ENCODE data around the gene CYP4X1.
A peak's percentile ranks its signal among the peaks of the same experiment; 100 is the strongest.
"Not testable (repeated sequence)": the region's sequence is repeated elsewhere in the genome, so short reads cannot be mapped to it uniquely, and the experiment has no call there.

CYP4X1 gene, protein sequence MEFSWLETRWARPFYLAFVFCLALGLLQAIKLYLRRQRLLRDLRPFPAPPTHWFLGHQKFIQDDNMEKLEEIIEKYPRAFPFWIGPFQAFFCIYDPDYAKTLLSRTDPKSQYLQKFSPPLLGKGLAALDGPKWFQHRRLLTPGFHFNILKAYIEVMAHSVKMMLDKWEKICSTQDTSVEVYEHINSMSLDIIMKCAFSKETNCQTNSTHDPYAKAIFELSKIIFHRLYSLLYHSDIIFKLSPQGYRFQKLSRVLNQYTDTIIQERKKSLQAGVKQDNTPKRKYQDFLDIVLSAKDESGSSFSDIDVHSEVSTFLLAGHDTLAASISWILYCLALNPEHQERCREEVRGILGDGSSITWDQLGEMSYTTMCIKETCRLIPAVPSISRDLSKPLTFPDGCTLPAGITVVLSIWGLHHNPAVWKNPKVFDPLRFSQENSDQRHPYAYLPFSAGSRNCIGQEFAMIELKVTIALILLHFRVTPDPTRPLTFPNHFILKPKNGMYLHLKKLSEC

DNA sequence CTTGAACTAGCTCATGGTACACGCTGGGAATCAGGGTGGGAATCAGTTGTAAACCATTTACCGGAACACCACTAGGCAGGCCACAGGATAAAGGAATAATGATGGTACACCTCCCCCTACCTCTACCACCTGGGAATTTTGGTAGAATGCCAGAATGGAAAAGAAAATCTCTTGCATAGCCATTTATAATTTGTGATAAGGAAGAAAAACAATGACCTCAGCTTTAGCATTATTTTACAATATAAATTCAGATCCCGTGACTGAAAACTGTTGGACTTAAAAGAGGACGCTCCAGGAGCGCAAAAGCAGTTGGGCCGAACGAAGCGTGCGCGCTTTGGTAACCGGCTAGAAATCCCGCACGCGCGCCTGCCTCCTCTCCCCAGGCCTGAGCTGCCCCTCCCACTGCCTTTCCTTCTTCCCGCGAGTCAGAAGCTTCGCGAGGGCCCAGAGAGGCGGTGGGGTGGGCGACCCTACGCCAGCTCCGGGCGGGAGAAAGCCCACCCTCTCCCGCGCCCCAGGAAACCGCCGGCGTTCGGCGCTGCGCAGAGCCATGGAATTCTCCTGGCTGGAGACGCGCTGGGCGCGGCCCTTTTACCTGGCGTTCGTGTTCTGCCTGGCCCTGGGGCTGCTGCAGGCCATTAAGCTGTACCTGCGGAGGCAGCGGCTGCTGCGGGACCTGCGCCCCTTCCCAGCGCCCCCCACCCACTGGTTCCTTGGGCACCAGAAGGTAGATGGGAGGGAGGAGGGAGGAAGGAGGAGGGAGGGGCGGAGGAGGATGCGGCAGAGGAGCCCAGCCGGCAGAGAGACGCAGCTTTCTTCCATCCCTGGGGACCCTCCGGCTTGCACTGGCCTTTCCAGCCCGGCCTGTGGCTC is at the start of gene CYP4X1:
Gene CYP4X1 (plus strand): TSS at position 402 of the 873 bp plus-strand sequence. CDS start 149 bp downstream, at position 551.
- peak in 27 of 56 donors; percentile 2 to 63 (median 26) for DNase-seq

DNA sequence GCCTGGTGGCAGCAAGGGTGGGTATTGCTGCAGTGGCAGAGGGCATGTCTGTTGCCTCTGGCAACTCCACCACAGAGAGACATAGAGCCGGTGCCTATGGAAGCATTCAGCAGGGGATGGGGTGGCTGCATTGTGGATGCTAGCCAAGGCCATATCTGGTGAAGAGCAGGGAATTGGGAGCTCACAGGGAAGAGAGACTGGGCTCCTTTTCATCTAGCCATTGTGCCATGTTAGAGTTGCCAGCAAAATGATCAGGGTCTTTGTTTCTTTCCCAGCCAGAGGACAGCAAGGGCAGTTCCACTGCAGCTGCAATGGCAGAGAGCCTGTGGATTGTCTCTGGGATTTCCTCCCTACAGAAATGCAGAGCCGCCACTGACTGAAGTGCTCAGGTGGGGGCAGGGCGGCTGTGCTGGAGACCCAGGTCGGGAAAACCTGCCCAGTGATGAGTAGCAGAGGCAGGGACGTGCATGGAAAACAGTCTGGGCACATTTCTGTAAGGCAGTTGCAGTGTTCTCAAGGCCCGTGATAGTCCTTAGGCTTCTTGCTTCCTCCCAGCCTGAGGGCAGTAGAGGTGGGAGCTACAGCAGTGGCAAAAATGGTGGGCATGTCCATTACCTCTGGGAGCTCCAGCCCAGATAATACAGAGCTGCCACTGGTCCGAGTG is 40.2 kb upstream of the CYP4X1 start:
- DNase-seq, result peak in 4 of 56 donors; percentile 2 to 19 (median 12)

DNA sequence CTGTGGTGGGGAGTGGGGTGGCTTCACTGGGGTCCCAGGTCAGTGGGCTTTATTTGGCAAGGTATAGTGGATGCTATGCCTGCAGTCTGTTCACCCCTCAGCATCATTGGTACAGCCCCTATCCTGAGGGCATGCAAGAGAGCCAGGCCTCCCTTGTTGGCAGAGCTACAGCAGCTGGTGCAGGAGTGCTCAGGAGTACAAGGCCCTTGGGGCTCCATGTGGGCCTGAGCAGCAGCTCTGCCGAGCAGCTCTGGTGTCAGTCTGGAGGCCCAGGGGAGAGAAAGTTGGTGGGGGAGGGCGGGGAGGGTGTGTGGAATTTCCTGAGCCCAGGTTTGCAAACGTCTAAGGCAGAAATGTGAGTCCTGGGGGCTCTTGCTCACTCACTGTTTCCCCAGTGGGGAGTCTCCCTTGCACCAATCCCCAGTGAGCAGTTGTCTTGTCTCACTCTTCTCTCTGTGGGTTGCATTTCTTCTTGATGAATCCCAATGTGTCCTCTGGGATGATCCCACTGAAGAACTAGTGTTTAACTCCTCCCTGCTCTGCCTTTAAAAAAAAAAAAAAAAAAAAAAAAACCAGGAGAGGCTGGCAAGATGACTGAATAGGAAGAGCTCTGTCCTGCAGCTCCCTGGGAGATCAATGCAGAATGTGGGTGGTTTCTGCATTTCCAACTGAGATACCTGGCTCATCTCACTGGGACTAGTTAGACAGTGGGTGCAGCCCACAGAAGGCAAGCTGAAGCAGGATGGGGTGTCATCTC is 39.5 kb upstream of the CYP4X1 start:
- no peak for DNase-seq

DNA sequence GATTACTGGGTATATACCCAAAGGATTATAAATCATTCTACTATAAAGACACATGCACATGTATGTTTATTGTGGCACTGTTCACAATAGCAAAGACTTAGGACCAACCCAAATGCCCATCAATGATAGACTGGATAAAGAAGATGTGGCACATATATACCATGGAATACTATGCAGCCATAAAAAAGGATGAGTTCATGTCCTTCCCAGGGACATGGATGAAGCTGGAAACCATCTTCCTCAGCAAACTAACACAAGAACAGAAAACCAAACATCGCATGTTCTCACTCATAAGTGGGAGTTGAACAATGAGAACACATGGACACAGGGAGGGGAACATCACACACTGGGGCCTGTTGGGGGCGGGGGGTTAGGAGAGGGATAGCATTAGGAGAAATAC is 32.9 kb upstream of the CYP4X1 start:
- DNase-seq, result not testable (repeated sequence)

DNA sequence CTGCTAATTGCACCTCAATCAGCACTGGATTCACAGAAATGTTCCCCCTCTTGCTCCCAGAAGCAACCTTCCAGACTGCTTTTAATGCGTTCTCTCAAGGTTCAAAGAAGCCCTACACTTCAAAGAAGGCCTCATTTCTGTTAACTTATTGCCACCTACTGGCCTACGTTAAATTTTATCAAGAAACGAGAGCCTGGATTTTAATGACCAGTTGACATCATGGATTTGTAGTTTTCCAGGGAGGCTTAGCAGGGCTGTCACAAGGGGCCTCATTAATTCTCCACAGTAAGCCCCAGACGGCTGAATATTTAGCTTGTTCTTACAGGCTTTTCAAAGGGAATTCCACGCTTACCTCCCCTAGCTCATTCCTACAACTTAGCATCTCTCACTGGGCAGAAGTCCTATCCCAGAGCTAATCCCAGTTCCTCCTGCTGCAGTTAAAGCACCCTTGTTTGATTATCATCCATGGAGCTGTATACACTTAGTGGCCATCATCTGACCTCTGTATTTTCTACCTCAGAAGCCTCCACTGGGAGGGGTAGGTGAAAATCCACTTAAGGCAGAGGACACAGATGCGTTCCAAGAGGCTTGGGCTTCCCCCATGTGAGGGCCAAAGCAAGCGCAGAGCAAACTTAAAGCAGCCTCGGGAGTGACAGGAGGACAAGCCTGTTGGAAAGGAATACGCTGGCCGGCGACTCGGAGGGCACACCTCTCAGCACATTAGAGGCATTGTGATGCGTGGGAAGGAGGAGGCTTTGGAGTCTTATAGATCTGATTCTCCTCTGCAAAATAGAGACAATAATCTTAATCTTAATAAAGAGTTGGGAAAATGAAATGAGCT is 32.2 kb upstream of the CYP4X1 start:
- DNase-seq, result no peak

DNA sequence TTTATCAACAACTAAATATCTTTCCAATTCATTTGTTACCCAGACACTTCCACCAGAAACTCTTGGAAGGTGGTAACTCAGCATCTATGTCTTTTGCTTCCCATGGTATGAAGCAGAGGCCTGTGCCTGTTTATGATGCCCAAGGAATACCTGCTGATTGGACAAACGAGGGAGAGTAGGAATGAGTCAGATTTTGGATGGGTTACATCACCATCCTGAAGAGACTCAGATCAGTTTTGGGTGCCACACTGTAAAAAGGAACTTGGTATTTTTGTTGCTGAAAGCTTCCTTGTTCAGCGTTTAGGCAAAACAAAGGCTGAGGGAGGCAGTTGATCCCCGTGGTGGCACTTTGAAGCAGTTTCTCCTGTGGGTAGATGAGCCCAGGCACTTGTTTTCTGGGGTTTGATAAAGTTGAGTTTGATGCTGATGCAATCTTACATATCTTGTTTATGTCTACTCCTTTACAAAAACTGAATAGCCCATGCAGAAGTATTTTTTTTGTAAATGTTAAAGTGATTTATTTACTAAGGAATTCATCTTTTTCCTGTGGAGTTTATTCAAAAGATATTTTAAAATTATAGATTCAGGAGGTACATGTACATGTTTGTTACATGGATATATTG is 26.7 kb upstream of the CYP4X1 start:
- DNase-seq, result no peak

DNA sequence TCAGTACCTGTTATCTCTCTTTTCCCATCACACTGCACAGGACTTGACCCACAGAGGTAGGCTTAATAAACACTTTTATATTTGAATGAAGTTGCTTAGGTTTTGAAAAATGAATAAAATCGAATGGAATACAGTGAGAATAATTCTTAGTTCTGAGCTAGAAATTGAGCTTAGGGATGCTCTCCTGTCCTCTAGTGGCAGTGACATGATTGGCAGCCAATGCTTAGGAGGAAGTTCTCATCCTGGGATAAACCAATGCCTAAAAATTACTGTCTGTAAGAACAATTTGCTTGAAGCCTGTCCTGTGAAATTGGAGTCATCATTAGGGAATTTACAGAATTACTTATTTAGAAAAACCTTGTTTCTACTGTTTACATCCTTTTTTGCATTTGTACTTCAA is 21.3 kb upstream of the CYP4X1 start:
- no peak for DNase-seq

DNA sequence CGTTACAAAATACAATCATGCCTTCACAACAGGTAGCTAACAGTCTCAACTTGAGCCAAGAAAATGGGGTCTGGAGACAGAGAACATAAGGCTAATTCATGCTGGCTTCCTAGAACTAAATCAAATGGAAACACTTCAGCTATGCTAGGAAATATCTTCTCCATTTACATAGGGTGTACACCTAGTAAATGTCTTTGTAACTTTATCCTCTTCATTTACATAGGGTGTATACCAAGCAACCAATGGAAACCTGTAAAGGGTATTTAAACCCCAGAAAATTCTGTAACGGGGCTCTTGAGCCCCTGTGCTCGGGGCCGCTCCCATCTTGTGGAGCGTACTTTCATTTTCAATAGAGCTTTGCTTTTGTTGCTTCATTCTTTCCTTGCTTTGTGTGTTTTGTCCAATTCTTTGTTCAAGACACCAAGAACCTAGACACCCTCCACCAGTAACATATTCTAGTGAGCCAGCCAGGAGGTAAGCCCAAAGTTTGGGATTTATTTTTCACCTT is 19.5 kb upstream of the CYP4X1 start:
- DNase-seq, result no peak

DNA sequence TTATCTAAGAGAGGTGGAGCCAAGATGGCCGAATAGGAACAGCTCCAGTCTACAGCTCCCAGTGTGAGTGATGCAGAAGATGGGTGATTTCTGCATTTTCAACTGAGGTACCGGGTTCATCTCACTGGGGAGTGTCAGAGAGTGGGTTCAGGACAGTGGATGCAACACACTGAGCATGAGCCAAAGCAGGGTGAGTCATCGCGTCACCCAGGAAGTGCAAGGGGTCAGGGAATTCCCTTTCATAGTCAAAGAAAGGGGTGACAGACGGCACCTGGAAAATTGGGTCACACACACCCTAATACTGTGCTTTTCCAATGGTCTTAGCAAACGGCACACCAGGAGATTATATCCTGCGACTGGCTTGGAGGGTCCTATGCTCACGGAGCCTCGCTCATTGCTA is 17.0 kb upstream of the CYP4X1 start:
- not testable (repeated sequence) for DNase-seq

DNA sequence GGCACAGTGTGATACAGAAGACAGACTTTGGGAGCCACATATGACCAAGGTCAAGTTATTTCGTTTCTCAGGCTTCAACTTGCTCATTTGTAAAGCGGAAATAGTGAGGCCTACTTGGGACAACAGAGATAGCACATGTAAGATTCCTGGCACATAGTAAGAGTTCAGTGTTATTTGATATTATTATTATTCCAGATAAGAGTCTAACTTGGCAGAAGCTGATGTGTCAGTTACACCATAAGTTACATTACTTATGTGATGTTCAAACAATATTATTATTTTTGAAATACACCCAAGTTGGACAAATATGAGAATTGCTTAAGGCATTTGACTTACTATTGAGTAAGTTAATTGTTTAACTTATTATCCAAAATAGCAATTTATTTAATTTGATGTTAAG is 10.2 kb upstream of the CYP4X1 start:
- no peak for DNase-seq

DNA sequence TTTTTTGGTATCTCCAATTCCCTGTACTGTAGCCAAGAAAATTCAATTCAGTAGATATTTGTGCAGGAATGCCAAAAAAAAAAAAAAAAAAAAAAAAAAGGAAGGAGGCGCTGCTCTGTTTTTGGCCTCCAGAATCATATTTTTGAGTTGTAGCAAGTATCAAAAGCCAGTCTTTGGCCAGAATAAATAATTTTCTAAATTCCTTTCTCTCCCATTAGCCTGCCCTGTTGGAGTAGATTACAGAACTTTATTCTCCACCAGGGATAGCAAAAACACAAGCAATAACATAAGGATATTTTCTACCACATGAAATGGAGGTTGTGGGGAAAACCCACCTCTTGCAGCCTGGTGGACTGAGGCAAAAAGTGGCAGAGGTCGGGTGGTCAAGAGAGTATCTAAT is 2.4 kb upstream of the CYP4X1 start:
- DNase-seq, result no peak

DNA sequence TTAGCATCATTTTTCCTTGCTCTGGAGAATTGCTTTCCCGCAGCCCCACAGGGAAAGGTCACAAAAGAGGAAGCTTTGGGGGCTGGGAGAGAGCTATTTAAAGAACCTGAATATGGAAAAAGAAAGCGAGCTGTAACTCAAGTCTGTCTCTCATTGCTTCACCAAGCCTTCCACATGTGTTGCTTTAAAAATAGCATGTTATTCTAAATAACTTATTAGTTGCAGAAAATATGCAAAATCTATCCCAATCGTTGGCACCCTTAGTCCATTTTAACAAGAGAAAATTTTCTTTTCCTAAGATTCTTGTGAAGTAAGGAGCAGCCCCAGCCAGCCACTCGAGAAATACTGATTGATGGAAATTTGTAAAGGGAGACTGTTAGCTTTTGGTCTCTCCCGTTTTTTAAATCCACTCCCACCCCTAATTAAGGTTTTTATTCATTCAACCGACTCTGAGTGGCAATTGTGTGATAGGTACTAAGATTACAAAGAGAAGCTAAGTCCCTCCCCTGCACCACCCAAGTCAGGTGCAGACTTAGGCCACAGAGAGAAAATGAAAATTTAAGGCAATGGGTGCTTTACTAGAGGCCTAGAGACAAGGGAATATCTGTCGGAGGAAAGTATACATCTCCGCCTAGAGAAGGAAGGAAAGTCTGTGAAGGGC is 802 bp downstream of the CYP4X1 start:
- no peak for DNase-seq

DNA sequence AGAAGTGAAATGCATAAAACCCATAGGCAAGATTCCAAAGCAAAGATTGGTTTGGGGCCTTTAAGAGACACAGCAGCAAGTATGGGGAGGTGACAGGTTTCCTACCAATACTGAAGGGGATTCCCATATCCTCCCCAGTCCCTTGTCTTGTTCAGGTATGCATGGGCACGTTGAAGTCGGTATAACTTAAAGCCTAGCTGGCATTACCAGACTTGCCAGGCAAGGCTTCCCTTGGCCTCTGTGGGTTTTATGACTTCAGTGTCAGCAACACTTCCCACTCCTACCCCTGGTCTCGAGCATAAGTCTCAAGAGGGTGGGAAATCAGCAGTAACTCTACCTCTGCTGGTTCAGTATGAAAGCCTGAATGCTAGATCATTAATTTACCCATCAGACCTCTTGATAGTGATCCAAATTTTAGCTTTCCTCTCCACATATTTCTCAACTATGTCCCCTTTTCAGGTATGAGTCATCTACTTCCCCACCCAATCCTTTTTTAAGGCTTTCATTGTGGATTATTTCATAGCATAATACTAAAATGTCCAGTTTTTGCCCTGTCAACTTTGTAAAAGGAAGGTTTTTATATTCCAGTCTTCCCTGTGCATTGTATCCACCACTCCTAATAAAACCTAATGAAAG is 6.8 kb downstream of the CYP4X1 start:
- DNase-seq, result no peak

DNA sequence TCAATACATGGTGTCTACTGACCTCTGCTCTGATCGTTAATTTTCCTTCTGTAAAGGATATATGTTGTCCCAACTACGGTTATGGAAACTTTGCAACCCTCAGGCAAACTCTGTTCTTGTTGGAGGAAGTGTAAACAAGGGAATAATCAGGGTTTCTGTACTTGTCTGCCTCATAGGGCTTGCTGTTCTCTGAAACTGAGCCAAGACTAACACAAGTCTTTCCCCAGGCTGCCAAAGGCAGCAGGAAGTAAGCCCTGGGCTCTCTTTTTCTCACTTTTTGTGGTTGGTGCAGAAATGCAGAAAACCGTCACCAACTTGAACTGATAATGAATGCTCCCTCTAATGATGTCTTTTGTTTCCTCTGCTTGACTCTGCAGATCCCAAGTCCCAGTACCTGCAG is 7.6 kb downstream of the CYP4X1 start:
- DNase-seq, result no peak

DNA sequence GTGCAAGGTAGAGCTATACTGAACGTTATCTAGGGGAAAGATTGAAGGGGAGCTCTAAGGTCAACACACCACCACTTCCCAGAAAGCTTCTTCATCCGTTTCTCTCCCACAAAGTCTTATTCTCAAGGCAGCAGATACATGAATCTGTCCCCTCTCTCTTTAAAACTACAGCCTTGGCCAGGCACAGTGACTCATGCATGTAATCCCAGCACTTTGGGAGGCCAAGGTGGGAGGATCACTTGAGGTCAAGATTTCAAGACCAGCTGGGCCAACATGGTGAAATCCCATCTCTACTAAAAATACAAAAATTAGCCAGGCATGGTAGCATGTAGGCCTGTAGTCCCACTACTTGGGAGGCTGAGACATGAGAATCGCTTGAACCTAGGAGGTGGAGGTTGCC is 8.1 kb downstream of the CYP4X1 start:
- DNase-seq, result no peak

DNA sequence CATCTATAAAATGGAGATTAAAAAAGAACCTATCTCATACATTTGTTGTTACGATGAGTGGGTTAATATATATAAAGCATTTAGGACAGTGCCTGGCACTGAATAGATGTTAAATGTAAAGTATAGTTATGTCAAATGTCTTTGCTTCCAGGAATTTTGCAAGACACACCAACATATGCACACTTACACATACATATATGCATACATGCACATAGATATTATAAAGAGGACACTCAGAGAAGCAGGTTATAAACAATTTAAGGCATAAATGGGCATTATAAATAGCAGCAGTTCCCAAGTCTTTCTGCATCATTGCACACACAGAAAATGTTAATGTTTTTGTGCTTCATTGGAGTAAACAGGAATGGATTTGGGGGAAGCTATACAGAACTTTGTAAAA is 13.3 kb downstream of the CYP4X1 start:
- no peak for DNase-seq

DNA sequence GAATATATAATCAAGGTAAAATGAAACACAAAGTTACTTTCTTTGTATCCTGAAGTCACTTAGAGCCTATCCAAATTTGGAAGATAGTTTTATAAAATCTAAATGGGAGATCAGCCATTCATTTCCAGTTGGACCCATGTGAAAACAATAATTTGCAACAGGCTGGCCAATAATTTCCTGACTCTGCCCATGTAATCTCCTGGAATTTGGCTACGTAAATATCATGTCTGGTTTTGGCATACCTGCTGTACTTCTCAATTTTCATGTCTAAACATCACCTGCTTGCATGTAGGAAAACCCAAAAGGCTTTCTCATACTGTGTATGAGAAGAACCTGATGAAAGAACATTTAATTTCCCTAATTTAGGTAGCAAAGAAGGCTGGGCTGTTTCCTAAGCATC is 35.9 kb downstream of the CYP4X1 start:
- DNase-seq, result no peak

DNA sequence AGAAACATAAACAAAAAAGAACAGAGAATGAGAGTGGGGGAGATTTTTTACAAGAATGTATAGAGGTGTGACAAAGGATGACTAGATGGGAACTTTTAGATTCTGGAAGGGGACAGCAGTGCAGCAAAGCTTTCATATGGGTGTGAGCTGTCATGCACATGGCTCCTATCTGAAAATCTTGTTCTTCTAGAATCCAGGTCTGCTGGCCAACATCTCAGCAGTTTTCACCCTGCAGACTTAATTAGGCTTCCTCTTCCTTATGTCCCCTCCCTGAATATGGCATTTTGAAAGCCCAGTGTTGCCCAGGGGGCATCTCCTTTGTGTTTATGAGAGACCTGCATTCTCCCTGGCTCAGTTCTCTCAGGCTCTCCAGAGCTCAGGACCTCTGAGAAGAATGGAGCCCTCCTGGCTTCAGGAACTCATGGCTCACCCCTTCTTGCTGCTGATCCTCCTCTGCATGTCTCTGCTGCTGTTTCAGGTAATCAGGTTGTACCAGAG is 43.7 kb downstream of the CYP4X1 start, which contains the start of gene CYP4Z1:
Gene CYP4Z1 (plus strand): TSS at position 135 of the 498 bp plus-strand sequence. CDS start 260 bp downstream, at position 395.
- DNase-seq, result no peak

Data from amygdala (tissue), 56 donors.